Stimulated activated CD8-positive, alpha-beta memory T cell treated with anti-CD3 and anti-CD28 coated beads, Interleukin-4, amount 100 ng/mL, for 4 hours (primary cell): ENCODE data around the gene ADAMTS14.

Source experiments
- DNase-seq, 2 donors: peaks; one replicate each; pipeline ENCODE4 v3.0.0-alpha.2; 2020; ENCODE audit warnings: low read depth in 2 of 2, low spot score in 1 of 2

ADAMTS14 gene

GRCh38 chr10:70692043-70692603 is 19.8 kb downstream of the ADAMTS14 start:
- no peak for DNase-seq

- DNase-seq, result no peak
These were observed 21.5 kb downstream of the ADAMTS14 start for GRCh38 chr10:70693619-70694335.

GRCh38 chr10:70694418-70695141 is 22.3 kb downstream of the ADAMTS14 start:
- DNase-seq, result no peak

GRCh38 chr10:70695241-70696030 is 23.1 kb downstream of the ADAMTS14 start:
- no peak for DNase-seq

GRCh38 chr10:70698211-70698610 is 25.9 kb downstream of the ADAMTS14 start:
- DNase-seq, result no peak

GRCh38 chr10:70699063-70699658 is 26.9 kb downstream of the ADAMTS14 start:
- DNase-seq, result no peak

- DNase-seq, result no peak
These were observed 27.4 kb downstream of the ADAMTS14 start for GRCh38 chr10:70699659-70700174.

- DNase-seq, result no peak
These were observed 30.0 kb downstream of the ADAMTS14 start for GRCh38 chr10:70702190-70702763.

- DNase-seq, result no peak
These were observed 31.9 kb downstream of the ADAMTS14 start for GRCh38 chr10:70704211-70704610.

GRCh38 chr10:70705121-70705861 is 33.0 kb downstream of the ADAMTS14 start:
- DNase-seq, result no peak

GRCh38 chr10:70711177-70711576 is 38.9 kb downstream of the ADAMTS14 start:
- no peak for DNase-seq

GRCh38 chr10:70711911-70712310 is 39.6 kb downstream of the ADAMTS14 start:
- DNase-seq, result no peak

- no peak for DNase-seq
These were observed 41.9 kb downstream of the ADAMTS14 start for GRCh38 chr10:70714245-70714644.

- no peak for DNase-seq
These were observed 42.6 kb downstream of the ADAMTS14 start for GRCh38 chr10:70714951-70715350.

GRCh38 chr10:70715853-70716795 is 43.8 kb downstream of the ADAMTS14 start:
- no peak for DNase-seq

GRCh38 chr10:70722820-70723424 is 50.6 kb downstream of the ADAMTS14 start:
- DNase-seq, result no peak

- DNase-seq, result no peak
These were observed 51.5 kb downstream of the ADAMTS14 start for GRCh38 chr10:70723771-70724170.

GRCh38 chr10:70726909-70727495 is 54.7 kb downstream of the ADAMTS14 start:
- no peak for DNase-seq
